ENCODE measurements around the gene POLK.

- TF ChIP-seq, protein P1, sequence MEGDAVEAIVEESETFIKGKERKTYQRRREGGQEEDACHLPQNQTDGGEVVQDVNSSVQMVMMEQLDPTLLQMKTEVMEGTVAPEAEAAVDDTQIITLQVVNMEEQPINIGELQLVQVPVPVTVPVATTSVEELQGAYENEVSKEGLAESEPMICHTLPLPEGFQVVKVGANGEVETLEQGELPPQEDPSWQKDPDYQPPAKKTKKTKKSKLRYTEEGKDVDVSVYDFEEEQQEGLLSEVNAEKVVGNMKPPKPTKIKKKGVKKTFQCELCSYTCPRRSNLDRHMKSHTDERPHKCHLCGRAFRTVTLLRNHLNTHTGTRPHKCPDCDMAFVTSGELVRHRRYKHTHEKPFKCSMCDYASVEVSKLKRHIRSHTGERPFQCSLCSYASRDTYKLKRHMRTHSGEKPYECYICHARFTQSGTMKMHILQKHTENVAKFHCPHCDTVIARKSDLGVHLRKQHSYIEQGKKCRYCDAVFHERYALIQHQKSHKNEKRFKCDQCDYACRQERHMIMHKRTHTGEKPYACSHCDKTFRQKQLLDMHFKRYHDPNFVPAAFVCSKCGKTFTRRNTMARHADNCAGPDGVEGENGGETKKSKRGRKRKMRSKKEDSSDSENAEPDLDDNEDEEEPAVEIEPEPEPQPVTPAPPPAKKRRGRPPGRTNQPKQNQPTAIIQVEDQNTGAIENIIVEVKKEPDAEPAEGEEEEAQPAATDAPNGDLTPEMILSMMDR (conservative IDR thresholded peaks at IDR 0.05; ENCODE audit: low read length), result no peak
- no peak for TF ChIP-seq EZH2phosphoT487 (IDR thresholded peaks at IDR 0.05; ENCODE audit: borderline replicate concordance)
Measured at GRCh38 chr5:75558221-75558620, 46.5 kb downstream of the POLK start.
